Measurements from ENCODE around the gene CDH4. TPM values are rescaled to one million over a fixed set of nuclear protein-coding genes. Genes with fewer than 3 reads are reported as not detected.

CDH4 gene
- total RNA-seq, 4 donors from 2014 or later = not detected

GRCh38 chr20:61360296-61360695 lies 108.2 kb downstream of the CDH4 start:
- no peak overlapping the region for H3K4me3 ChIP-seq
- in situ Hi-C loops (cut with MboI; ENCODE audit: low pct_ligation_motif_present in 1 of 4, low pct_unique_long_range_greater_than_20kb in 1 of 4, low sequenced_read_pairs in 3 of 4) = no loop called here
- no peaks in the 10 kb centered on the region for H3K36me3 ChIP-seq
- no peak for TF ChIP-seq EP300 (IDR thresholded peaks at IDR 0.05; ENCODE audit: low read depth)
- TF ChIP-seq CTCF (IDR thresholded peaks at IDR 0.05) = no peak
- no peak for TF ChIP-seq POLR2AphosphoS5 (IDR thresholded peaks at IDR 0.05)
- TF ChIP-seq POLR2A (IDR thresholded peaks at IDR 0.05) = no peak
- no peak overlapping the region for H3K27ac ChIP-seq
- intact Hi-C loops (cut with DNase I; ENCODE audit: low total_unique reads) = no loop called here
- DNase-seq = no peak
- no peaks in the 10 kb centered on the region for H3K27me3 ChIP-seq
- 66 to 100% methylated on average over 1 to 9 of the region's 9 CpGs for WGBS, 2 donors (ENCODE audit: low coverage in 1 of 2)
- no peaks in the 10 kb centered on the region for H3K9me3 ChIP-seq
- no peaks in the 10 kb centered on the region for H3K4me1 ChIP-seq

GRCh38 chr20:61360940-61361339 lies 108.9 kb downstream of the CDH4 start:
- Histone ChIP-seq H3K27ac (no peak overlapping the region), H3K4me1 (no peaks in the 10 kb centered on the region), H3K9me3 (no peaks in the 10 kb centered on the region), H3K36me3 (no peaks in the 10 kb centered on the region), H3K4me3 (no peak overlapping the region), H3K27me3 (no peaks in the 10 kb centered on the region)
- in situ Hi-C loops (cut with MboI; ENCODE audit: low pct_ligation_motif_present in 1 of 4, low pct_unique_long_range_greater_than_20kb in 1 of 4, low sequenced_read_pairs in 3 of 4) = no loop called here
- WGBS, 2 donors (ENCODE audit: low coverage in 1 of 2) = 75 to 80% methylated on average over 5 to 8 of the region's 8 CpGs
- no peak for DNase-seq
- TF ChIP-seq CTCF (IDR thresholded peaks at IDR 0.05) = no peak
- TF ChIP-seq POLR2A (IDR thresholded peaks at IDR 0.05) = no peak
- TF ChIP-seq POLR2AphosphoS5 (IDR thresholded peaks at IDR 0.05) = no peak
- no peak for TF ChIP-seq EP300 (IDR thresholded peaks at IDR 0.05; ENCODE audit: low read depth)
- intact Hi-C loops (cut with DNase I; ENCODE audit: low total_unique reads) = no loop called here

GRCh38 chr20:61361501-61361900 lies 109.4 kb downstream of the CDH4 start:
- intact Hi-C loops (cut with DNase I; ENCODE audit: low total_unique reads) = no loop called here
- in situ Hi-C loops (cut with MboI; ENCODE audit: low pct_ligation_motif_present in 1 of 4, low pct_unique_long_range_greater_than_20kb in 1 of 4, low sequenced_read_pairs in 3 of 4) = no loop called here

GRCh38 chr20:61364147-61364546 lies 112.1 kb downstream of the CDH4 start:
- Histone ChIP-seq H3K9me3 (no peaks in the 10 kb centered on the region), H3K27me3 (no peaks in the 10 kb centered on the region), H3K4me1 (no peaks in the 10 kb centered on the region), H3K4me3 (no peak overlapping the region), H3K36me3 (no peaks in the 10 kb centered on the region), H3K27ac (no peak overlapping the region)
- WGBS, 2 donors (ENCODE audit: low coverage in 1 of 2) = 93% methylated on average over 4 of the region's 5 CpGs; no CpG with 5 or more reads in 1 of the 2 donors
- DNase-seq = no peak
- no peak for TF ChIP-seq POLR2A (IDR thresholded peaks at IDR 0.05)
- TF ChIP-seq EP300 (IDR thresholded peaks at IDR 0.05; ENCODE audit: low read depth) = no peak
- no peak for TF ChIP-seq POLR2AphosphoS5 (IDR thresholded peaks at IDR 0.05)
- TF ChIP-seq CTCF (IDR thresholded peaks at IDR 0.05) = no peak
- intact Hi-C loops (cut with DNase I; ENCODE audit: low total_unique reads) = no loop called here
- in situ Hi-C loops (cut with MboI; ENCODE audit: low pct_ligation_motif_present in 1 of 4, low pct_unique_long_range_greater_than_20kb in 1 of 4, low sequenced_read_pairs in 3 of 4) = no loop called here

More at GRCh38 chr20:61361501-61361900, 109.4 kb downstream of the CDH4 start:
- no peak for DNase-seq
- TF ChIP-seq EP300 (IDR thresholded peaks at IDR 0.05; ENCODE audit: low read depth) (no peak), POLR2A (IDR thresholded peaks at IDR 0.05) (no peak)
- H3K4me3 ChIP-seq = no peak overlapping the region
- H3K36me3 ChIP-seq = no peaks in the 10 kb centered on the region
- H3K27ac ChIP-seq = no peak overlapping the region
- H3K4me1 ChIP-seq = no peaks in the 10 kb centered on the region
- 88% methylated on average over 14 of the region's 14 CpGs; no CpG with 5 or more reads in 1 of the 2 donors for WGBS, 2 donors (ENCODE audit: low coverage in 1 of 2)
- no peaks in the 10 kb centered on the region for H3K9me3 ChIP-seq
- no peaks in the 10 kb centered on the region for H3K27me3 ChIP-seq

GRCh38 chr20:61366914-61367313 lies 114.9 kb downstream of the CDH4 start:
- Histone ChIP-seq H3K9me3 (no peaks in the 10 kb centered on the region), H3K4me1 (no peaks in the 10 kb centered on the region), H3K27ac (no peak overlapping the region), H3K4me3 (no peak overlapping the region), H3K27me3 (peaks cover 3% of the 10 kb centered on the region), H3K36me3 (no peaks in the 10 kb centered on the region)
- TF ChIP-seq EP300 (IDR thresholded peaks at IDR 0.05; ENCODE audit: low read depth) (no peak), POLR2A (IDR thresholded peaks at IDR 0.05) (no peak)
- DNase-seq = no peak
- 69 to 80% methylated on average over 1 to 11 of the region's 11 CpGs for WGBS, 2 donors (ENCODE audit: low coverage in 1 of 2)
- in situ Hi-C loops (cut with MboI; ENCODE audit: low pct_ligation_motif_present in 1 of 4, low pct_unique_long_range_greater_than_20kb in 1 of 4, low sequenced_read_pairs in 3 of 4) = no loop called here
- intact Hi-C loops (cut with DNase I; ENCODE audit: low total_unique reads) = no loop called here
